Activated CD8-positive, alpha-beta memory T cell treated with anti-CD3 and anti-CD28 coated beads, Interleukin-2, amount 50 U/mL, for 48 hours (primary cell): Measurements from ENCODE around the gene DDX24.

Experiments
- DNase-seq: peaks from one replicate; pipeline ENCODE4 v3.0.0-alpha.2; 2020

Gene DDX24

DNA sequence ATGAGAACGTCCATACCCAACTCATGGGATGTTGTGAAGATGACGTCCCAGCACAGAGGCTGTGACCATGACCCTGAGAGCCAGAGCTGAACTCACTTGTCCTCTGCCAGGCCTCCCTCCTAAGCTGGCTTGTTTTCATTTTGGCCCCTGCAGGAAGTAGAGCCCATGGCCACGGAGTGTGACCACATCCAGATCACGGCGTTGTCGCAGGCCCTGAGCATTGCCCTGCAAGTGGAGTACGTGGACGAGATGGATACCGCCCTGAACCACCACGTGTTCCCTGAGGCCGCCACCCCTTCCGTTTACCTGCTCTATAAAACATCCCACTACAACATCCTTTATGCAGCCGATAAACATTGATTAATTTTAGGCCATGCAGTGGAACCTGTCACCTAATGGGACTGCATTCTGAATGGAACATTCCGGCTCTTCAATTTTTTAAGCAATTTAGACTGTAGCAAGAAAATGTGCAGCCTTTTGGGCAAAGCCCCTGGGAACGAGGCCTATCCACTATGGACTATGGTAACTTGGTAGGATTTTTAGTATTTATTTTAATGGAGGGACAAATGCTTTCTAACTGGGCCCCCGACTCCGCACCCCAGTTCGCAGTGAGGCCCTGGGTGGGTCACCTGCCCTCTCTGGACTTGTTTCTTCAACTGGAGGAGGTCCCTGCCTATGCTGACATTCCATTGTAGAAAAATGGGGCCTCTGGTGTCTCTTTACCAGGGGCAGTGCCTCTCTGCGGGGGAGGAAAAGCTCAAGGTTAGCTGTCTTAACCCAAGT is 35.2 kb downstream of the DDX24 start:
- DNase-seq = peak; percentile 48

DNA sequence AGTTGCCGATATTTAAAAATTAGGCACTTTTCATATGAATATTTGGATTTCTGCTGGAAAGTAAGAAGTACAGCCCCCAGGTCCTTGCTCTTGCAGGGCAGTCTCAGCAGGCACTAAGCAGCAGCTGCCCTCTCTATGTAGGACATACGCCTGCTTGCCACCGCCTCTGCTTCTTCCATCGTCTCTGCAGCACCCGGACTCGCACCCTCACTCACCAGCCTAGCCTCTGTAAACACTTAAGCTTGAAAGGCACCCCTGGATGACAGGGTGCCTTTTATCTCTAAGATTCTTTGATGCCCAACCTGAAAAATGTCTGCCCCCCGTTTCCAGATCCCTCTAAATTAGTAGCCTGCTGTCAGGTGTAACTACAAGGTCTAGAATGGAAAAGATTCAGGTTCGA is 35.9 kb downstream of the DDX24 start:
- peak; percentile 40 for DNase-seq

DNA sequence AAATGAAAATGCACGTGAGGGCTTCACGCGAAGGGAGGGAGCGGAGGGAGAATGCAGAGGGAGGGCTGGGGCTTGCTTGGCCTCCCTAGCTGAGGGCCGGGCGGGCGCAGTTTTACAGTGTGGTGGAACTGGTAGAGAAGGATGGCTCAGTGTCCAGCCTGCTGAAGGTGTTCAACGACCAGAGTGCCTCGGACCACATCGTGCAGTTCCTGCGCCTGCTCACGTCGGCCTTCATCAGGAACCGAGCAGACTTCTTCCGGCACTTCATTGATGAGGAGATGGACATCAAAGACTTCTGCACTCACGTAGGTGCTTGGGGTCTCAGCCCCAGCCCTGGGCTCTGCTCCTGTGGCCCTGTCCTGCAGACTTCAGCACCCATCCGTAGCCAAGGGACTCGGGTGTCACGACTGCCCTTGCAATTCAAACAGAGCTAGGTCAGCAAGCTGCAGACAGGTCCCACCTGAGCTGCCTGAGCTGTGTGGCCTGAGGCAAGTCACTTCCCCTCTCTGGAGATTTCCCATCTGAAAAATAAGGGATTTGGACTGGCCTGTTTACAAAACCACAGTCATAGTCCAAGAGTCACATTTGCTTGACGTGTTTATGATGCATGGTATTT is 36.4 kb downstream of the DDX24 start:
- peak; percentile 48 for DNase-seq

- no peak for DNase-seq
Observed at GRCh38 chr14:94043756-94044475, 37.1 kb downstream of the DDX24 start.

GRCh38 chr14:94043111-94043755 is 37.8 kb downstream of the DDX24 start:
- DNase-seq = no peak

DNA sequence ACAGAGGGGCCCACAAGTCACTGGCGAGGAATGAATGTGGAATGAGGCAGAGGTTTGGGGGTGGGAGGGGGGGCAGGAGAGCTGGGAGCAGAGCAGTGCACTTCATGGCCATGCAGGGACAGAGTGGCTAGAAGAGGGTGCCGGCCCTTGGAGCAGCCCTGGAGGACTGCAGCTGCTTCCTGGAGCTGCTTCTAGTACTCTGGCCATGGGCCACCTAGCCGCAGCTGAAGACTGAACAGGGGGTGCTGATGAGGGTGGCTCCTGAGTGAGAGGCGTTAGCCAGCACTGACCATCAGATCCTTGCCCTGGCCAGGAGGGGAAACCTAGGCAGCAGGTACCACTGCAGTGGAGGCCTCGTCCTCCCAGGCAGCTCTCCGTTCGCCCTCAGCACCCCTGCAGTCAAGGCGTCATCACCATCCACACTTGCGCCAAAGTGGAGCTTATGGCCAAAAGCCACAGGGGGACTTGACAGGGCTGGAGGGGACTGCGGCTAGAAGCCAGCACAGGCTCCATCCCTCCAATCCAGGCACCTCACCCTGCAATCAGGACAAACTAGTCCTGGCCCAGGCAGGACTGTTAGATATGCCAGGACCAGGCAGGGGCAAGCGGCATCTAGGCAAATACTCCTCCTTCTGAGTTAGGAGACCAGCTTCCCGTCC is 38.4 kb downstream of the DDX24 start:
- no peak for DNase-seq

GRCh38 chr14:94041551-94042346 is 39.3 kb downstream of the DDX24 start:
- DNase-seq = no peak

- DNase-seq = no peak
Observed at GRCh38 chr14:94040796-94041195, 40.2 kb downstream of the DDX24 start.

DNA sequence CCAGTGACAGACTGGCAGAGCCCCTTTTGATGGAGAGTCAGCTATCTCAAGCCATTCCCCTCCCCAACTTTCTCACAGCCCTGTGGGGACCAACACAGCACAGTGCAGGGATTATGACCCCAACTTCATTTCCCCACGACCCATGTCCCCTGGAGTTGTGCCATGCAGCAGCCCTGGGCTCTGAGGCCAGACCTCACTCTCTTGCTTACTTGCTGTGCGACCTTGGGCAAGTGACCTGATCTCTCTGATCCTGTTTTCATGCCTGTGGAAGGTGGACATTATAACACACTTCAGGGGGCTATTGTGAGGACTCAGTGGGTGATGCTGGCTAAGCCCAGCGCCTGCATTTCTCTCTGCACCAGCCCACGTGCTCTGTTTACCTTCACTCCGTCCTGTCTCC is 40.8 kb downstream of the DDX24 start:
- no peak for DNase-seq

DNA sequence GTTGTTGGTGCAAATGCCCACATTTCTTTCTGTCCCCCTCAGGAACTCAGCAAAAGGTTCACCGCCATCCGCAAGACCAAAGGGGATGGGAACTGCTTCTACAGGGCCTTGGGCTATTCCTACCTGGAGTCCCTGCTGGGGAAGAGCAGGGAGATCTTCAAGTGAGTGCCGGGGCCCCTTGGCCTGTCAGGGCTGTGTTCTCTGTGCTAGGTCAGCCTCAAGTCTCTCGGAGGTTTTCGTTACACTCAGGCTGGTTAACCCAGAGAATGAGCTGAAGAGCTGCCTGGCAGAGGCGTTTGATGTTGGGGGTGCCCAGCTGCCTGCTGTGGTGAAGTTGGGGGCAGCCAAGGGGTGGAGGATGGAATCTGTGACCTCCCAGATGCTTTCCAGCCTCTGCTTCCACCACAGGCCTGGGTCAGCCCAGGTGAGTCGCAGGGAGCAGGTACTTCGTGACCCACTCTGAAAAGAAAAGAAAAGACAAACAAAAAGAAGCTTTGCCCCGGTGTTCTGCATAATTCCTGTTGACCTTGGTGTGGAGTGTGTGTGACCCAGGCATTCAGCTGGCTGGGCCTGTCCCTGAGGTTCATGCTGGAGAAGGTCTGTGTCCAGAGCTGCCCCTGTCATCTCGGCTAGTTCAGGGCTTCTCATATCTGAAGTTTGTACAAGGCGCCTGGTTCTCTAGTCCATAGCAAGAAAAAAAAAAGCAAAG is 41.9 kb downstream of the DDX24 start:
- no peak for DNase-seq

- DNase-seq = no peak
Observed at GRCh38 chr14:94038510-94038909, 42.5 kb downstream of the DDX24 start.

DNA sequence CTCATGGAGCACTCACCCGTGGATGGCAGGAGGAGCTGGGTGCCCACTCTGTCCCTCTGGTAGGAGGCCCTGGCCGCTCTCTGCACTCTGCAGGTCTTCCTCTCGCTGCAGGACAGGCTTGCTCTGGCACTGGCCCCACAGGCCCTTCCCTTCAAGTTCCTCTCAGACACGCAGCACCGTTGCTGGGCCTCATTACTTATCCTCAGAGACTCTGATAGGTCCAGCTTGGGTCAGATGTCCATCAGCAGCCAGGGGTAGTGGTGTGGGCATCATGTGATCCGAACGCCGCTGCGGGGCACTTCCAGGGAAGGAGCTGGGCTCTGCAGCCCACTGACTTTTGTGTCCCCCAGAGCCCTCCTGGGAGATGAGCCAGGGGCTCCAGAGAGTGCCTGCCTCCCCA is 43.0 kb downstream of the DDX24 start:
- DNase-seq = no peak

DNA sequence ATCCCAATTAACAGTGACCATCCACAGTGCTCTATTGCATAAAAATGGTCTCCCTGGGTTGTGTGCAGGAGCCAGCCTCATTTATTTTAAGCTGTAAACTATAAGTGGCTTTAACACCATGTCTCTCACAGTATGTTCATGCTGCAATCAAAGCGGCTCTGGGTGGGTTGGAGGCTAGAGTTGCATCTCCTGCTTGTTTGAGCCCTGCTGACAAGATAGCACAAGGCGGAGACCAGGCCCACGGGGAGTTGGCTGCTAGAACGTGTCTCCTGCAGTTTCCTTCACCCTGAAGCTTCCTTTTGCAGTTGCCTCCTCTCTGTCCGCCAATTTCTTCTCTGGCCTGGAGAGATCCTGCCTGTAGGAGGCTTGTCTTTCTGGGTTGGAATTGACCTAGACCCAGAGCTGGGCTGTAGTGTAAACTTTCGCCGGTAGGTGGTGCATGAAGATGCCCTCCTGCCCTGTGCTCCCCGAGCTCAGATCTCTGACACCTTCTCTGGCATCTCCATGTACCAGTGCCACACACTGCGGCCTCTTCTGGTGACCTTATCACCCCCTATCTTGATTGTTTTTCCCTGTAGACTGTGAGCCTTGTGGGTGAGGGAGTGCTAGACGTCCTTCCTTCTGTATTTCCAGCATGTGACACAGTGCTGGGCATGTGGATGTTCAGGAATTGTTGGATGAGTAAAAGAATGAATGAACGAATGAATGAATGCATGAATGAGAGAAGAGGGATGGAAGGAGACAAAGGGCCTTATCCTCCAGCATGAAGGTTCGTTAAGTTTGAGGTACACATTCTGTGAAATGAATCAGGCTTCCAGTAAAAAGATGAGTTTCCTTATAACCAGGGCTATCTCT is 44.5 kb downstream of the DDX24 start:
- DNase-seq = peak; percentile 90

DNA sequence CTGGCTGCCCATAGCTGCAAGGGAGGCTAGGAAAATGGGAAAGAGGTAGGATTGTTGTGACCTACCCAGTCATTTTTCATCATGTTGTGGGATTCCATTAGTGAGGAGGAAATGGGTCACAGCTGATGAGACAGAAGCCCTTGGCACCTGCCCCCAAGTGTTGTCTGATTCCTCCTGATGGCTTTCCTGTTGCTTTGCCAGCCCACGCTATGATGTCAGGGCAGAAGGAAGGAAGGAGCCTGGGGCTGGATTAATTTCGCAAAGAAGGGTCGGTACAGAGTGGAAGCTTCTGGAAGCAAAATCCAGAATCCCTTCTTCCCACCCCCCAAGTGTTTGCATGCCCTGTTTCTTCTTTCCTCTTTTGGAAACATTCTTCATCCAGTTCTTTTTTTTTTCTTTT is 46.1 kb downstream of the DDX24 start:
- DNase-seq = no peak

DNA sequence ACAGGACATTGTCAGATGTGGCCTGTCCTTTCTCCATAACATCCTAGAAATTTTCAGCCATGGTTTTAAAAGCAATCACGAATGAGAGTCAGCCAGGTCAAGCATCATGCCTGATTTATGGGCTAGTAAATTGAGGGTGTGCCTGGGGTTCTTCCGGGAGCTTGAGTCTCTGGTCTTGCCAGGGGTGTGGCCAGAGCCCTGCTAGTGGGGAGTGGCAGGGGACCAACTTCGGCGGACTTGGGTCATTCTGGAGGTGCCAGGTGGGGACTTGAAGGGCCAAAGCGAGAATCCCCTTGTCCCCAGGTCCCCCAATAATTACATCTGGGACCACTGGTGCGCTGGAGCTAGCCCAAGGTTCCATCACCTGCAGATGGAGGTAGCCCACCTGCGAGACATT is 49.1 kb downstream of the DDX24 start:
- no peak for DNase-seq

GRCh38 chr14:94031161-94031882 is 49.7 kb downstream of the DDX24 start:
- DNase-seq = no peak

DNA sequence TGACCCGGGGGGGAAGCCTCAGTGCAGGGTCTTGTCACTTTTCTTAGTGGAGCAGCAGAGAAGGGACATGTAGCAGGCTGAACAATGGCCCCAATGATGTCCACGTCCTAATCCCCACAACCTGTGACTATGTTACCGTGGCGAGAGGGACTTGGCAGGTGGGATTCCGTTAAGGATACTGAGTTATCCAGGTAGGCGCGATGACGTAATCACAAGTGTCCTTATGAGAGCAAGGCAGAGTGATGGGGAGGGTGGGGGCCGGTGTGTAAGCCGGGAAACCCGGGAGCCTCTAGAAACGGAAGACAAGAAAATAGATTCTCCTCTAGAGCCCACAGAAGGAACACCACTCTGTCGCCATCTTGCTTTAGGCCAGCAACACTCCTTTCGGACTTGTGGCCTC is 50.4 kb downstream of the DDX24 start:
- DNase-seq = no peak

- DNase-seq = no peak
Observed at GRCh38 chr14:94029671-94030203, 51.3 kb downstream of the DDX24 start.

GRCh38 chr14:94029265-94029664 is 51.7 kb downstream of the DDX24 start:
- no peak for DNase-seq

DNA sequence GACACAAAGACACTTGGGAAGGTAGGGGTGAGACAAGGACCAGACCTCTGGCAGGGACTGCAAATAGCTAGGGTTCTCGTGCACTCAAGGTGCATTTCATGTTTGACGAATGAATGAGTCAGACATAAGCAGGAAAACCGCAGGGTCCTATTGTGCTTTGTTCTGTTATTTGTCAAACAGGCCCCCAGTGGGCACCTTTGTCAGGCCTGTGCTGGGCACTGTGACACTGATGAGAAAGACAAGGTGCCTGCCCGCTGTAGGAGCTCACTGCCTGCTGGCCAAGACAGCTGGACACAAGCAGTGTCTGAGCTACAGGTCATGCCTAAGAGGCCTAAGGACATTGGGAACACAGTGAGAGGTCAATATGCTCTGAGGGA is 52.6 kb downstream of the DDX24 start:
- no peak for DNase-seq
